Smooth muscle cell (in vitro differentiated cells): ENCODE measurements around the gene GMPS. TPM values are rescaled to one million over a fixed set of nuclear protein-coding genes. Genes with fewer than 3 reads are reported as not detected.
"Not testable (repeated sequence)": the region's sequence is repeated elsewhere in the genome, so short reads cannot be mapped to it uniquely, and the experiment has no call there.

Experiments used
- DNase-seq: peaks from one replicate; lab custom pipeline; 2025; ENCODE audit not compliant: unreplicated experiment; lab: John Stamatoyannopoulos, UW
- H2AFZ ChIP-seq: fragments of 200-600 bp; sonication (generic); 2 replicates; pipeline ENCODE4 v1.6.0; 2016; ENCODE audit warnings: antibody characterized with exemption, low read depth, mild to moderate bottlenecking
- H3F3A ChIP-seq: fragments of 200-600 bp; sonication (generic); 2 replicates; pipeline ENCODE4 v1.6.0; 2017; ENCODE audit warnings: antibody characterized with exemption, low read depth
- H3K27ac ChIP-seq: fragments of 200-600 bp; sonication (generic); 2 replicates; pipeline ENCODE4 v1.5.1; 2016; ENCODE audit warnings: low read depth, mild to moderate bottlenecking
- H3K27me3 ChIP-seq: fragments of 200-600 bp; sonication (generic); 2 replicates; pipeline ENCODE4 v1.6.1; 2016; ENCODE audit warnings: low read depth, mild to moderate bottlenecking
- H3K36me3 ChIP-seq: fragments of 200-600 bp; sonication (generic); 2 replicates; pipeline ENCODE4 v1.5.1; 2016; ENCODE audit warnings: low read depth
- H3K4me1 ChIP-seq: fragments of 200-600 bp; sonication (generic); 2 replicates; pipeline ENCODE4 v1.5.1; 2016; ENCODE audit warnings: low read depth
- H3K4me2 ChIP-seq: fragments of 200-600 bp; sonication (generic); 2 replicates; pipeline ENCODE4 v1.6.0; 2016; ENCODE audit warnings: mild to moderate bottlenecking
- H3K4me3 ChIP-seq: fragments of 200-600 bp; sonication (generic); 2 replicates; pipeline ENCODE4 v1.5.1; 2016; ENCODE audit warnings: mild to moderate bottlenecking
- H3K79me2 ChIP-seq: fragments of 200-600 bp; sonication (generic); 2 replicates; pipeline ENCODE4 v1.6.0; 2016; ENCODE audit warnings: low read depth, mild to moderate bottlenecking
- H3K9ac ChIP-seq: fragments of 200-600 bp; sonication (generic); 2 replicates; pipeline ENCODE4 v1.6.0; 2016; ENCODE audit warnings: low read depth
- H3K9me3 ChIP-seq: fragments of 200-600 bp; sonication (generic); replicated peaks from 2 replicates; pipeline ENCODE4 v1.5.1; 2016; ENCODE audit warnings: low read depth
- H4K20me1 ChIP-seq: fragments of 200-600 bp; sonication (generic); 2 replicates; pipeline ENCODE4 v1.6.0; 2016; ENCODE audit warnings: low read depth
- CTCF ChIP-seq: fragments of 200-600 bp; sonication (generic); IDR thresholded peaks from 2 replicates; pipeline ENCODE4 v1.5.1; 2017; ENCODE audit warnings: borderline replicate concordance, mild to moderate bottlenecking, antibody characterized with exemption; ENCODE audit not compliant: insufficient read depth, poor library complexity, severe bottlenecking
- WGBS: methylation state at CpG from one replicate; pipeline ENCODE4 v1.1.7; 2016; ENCODE audit warnings: low lambda C conversion rate; 5-methylcytosine and 5-hydroxymethylcytosine counted together
- polyA plus RNA-seq: library from polyadenylated mRNA; unstranded; fragments of >200 nt; fragmentation: Nextera tagmentation; extraction: Ambion mirVana; gene quantifications from 2 replicates; pipeline ENCODE4 v1.2.1, GENCODE V29; 2016
- total RNA-seq: library from RNA; depleted of rRNA; stranded (reverse); fragments of >200 nt; gene quantifications from 2 replicates; pipeline ENCODE4 v1.2.3, GENCODE V29; 2014

The GMPS gene
- total and polyA plus RNA-seq, 2 experiments from 2014 or later: 52.1 to 64.5 TPM

- no peaks in the 10 kb centered on the region for H3F3A ChIP-seq
- peaks cover 99% of the 10 kb centered on the region for H3K79me2 ChIP-seq
- no peaks in the 10 kb centered on the region for H3K9me3 ChIP-seq
- no peak overlapping the region for H3K9ac ChIP-seq
- no peak overlapping the region for H3K27ac ChIP-seq
- DNase-seq: no peak
- H3K4me1 ChIP-seq: no peaks in the 10 kb centered on the region
- no peak overlapping the region for H3K4me3 ChIP-seq
- H3K36me3 ChIP-seq: no peaks in the 10 kb centered on the region
- peaks cover 98% of the 10 kb centered on the region for H4K20me1 ChIP-seq
- TF ChIP-seq CTCF: no peak
- H3K4me2 ChIP-seq: no peak overlapping the region
- no peak overlapping the region for H2AFZ ChIP-seq
- H3K27me3 ChIP-seq: no peaks in the 10 kb centered on the region
Observed at GRCh38 chr3:155885292-155885691, 14.8 kb downstream of the GMPS start.

GRCh38 chr3:155886348-155886747 is 15.9 kb downstream of the GMPS start:
- Histone ChIP-seq H3K79me2 (peaks cover 99% of the 10 kb centered on the region), H4K20me1 (peaks cover 99% of the 10 kb centered on the region)
- H3K9ac ChIP-seq, H3K4me2 ChIP-seq, H3K27ac ChIP-seq, H3K4me1 ChIP-seq, H3K27me3 ChIP-seq, H3F3A ChIP-seq, DNase-seq, H3K9me3 ChIP-seq, H2AFZ ChIP-seq, H3K36me3 ChIP-seq, H3K4me3 ChIP-seq: not testable (repeated sequence)
- WGBS: 98% methylated on average over 8 of the region's 8 CpGs

GRCh38 chr3:155886915-155887314 is 16.5 kb downstream of the GMPS start:
- Histone ChIP-seq H3K4me3 (no peak overlapping the region), H3K9ac (no peak overlapping the region), H3K27ac (no peak overlapping the region), H3K27me3 (no peaks in the 10 kb centered on the region), H4K20me1 (peaks cover 99% of the 10 kb centered on the region), H3K36me3 (no peaks in the 10 kb centered on the region), H2AFZ (no peak overlapping the region), H3K4me1 (no peaks in the 10 kb centered on the region), H3K79me2 (peaks cover 97% of the 10 kb centered on the region), H3K9me3 (no peaks in the 10 kb centered on the region), H3F3A (no peaks in the 10 kb centered on the region), H3K4me2 (no peak overlapping the region)
- WGBS: 100% methylated on average over 1 of the region's 1 CpG
- no peak for DNase-seq
- no peak for TF ChIP-seq CTCF

- 92% methylated on average over 5 of the region's 5 CpGs for WGBS
- TF ChIP-seq CTCF: no peak
- Histone ChIP-seq H3K4me2 (no peak overlapping the region), H3K27me3 (no peaks in the 10 kb centered on the region), H3F3A (no peaks in the 10 kb centered on the region), H2AFZ (no peak overlapping the region), H3K9me3 (no peaks in the 10 kb centered on the region), H3K79me2 (peaks cover 85% of the 10 kb centered on the region), H4K20me1 (peaks cover 94% of the 10 kb centered on the region), H3K36me3 (no peaks in the 10 kb centered on the region), H3K4me3 (no peak overlapping the region), H3K4me1 (no peaks in the 10 kb centered on the region), H3K27ac (no peak overlapping the region), H3K9ac (no peak overlapping the region)
- DNase-seq: no peak
Observed at GRCh38 chr3:155889212-155889611, 18.8 kb downstream of the GMPS start.
